GM13977 (cell line): ENCODE data around the gene ABHD3.
"Not testable (repeated sequence)": the region's sequence is repeated elsewhere in the genome, so short reads cannot be mapped to it uniquely, and the experiment has no call there.

Source experiments
- DNase-seq: peaks from one replicate; pipeline ENCODE4 v3.0.0; 2012; ENCODE audit warnings: low spot score
- CTCF ChIP-seq: IDR thresholded peaks from 2 replicates; pipeline ENCODE4 v1.5.1; 2012; ENCODE audit warnings: mild to moderate bottlenecking, control low read depth; ENCODE audit not compliant: insufficient read depth; ENCODE audit errors: extremely low read depth, missing control alignments
- in situ Hi-C: fragments of 300-500 bp; cut with MboI; formaldehyde crosslinking; loops from one replicate; pipeline ENCODE4 v1.12.0; 2022; ENCODE audit warnings: low sequenced_read_pairs, low pct_unique_long_range_greater_than_20kb, mixed read lengths, inconsistent platforms; ENCODE audit not compliant: unreplicated experiment

ABHD3 gene

GRCh38 chr18:21741562-21742314, 37.2 kb upstream of the ABHD3 start:
- in situ Hi-C loops, result no loop called here
- peak; percentile 36 for DNase-seq

DNA sequence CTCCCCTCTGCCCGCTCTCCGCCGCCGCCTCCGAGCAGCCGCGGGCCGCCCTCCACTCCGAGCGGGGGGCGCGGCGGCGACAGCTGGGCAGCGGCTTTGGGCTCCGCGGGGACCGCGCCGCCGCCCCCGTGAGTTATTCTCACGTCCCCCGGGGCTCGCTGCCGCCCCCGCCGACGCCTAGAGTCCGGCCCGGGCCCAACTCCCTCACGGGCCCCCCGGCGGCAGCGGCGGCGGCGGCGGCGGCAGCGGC, 36.7 kb upstream of the ABHD3 start:
- no peak for DNase-seq
- in situ Hi-C loops, result no loop called here
- TF ChIP-seq CTCF, result no peak

More at GRCh38 chr18:21741562-21742314, 37.2 kb upstream of the ABHD3 start:
- TF ChIP-seq CTCF, result no peak

- peak; percentile 94 for DNase-seq
- in situ Hi-C loops, result no loop called here
- no peak for TF ChIP-seq CTCF
Measured at GRCh38 chr18:21740538-21741311, 36.2 kb upstream of the ABHD3 start, which contains the start of gene MIB1. MIB1 (plus strand) TSS chr18:21740792; CDS start chr18:21741584, 792 bp downstream.

DNA sequence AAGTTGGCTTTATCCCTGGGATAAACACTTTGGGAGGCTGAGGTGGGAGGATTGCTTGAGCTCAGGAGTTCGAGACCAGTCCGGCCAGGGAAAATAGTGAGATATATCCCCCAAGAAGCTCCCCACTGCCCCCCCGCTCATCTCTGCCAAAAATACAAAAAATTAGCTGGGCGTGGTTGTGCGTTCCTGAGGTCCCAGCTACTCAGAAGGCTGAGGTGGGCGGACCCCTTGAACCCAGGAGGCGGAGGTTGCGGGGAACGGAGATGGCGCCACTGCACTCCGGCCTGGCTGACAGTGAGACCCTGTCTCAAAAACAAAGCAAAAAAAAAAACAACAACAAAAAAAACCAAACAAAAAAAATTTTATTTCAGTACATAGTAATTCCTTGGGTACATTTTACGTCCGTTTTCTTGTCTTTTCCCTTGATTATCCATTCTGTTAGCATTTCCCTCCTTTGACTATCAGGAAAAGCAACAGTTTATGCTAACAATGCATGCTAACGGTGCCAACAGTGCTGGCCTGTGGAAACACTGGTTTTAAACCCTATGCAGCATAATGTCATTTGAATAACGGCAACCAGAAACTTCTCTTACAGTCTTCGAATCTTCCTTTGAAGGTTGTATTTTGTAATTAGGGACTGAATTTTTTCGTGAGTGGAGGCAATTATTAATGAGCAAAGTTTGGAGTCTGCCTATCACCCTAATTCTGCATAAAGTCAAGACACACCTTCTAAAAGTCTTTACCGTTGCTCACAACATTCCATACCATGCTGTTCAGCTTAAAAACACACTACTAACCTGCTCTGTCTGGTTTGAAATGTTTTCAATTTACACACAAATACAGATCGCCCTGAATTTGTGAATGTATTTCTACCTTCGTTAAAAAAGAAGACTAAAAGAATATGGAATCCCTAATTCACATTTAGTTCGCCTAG, 35.3 kb upstream of the ABHD3 start:
- no peak for TF ChIP-seq CTCF
- in situ Hi-C loops, result no loop called here
- DNase-seq, result no peak

DNA sequence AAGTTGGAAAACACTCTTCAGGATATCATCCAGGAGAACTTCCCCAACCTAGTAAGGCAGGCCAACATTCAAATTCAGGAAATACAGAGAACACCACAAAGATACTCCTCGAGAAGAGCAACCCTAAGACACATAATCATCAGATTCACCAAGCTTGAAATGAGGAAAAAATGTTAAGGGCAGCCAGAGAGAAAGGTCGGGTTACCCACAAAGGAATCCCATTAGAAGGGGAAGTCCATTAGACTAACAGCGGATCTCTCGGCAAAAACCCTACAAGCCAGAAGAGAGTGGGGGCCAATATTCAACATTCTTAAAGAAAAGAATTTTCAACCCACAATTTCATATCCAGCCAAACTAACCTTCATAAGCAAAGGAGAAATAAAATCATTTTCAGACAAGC, 32.4 kb upstream of the ABHD3 start:
- in situ Hi-C loops, DNase-seq: not testable (repeated sequence)

- in situ Hi-C loops, result no loop called here
- DNase-seq, result no peak
- no peak for TF ChIP-seq CTCF
Measured at GRCh38 chr18:21735452-21736015, 31.0 kb upstream of the ABHD3 start.
